HAP-1 (cell line): ENCODE results near the gene NFE2L3.
"Not testable (repeated sequence)": the region's sequence is repeated elsewhere in the genome, so short reads cannot be mapped to it uniquely, and the experiment has no call there.

Experiments used
- DNase-seq, 2 experiments: peaks; one replicate each; pipeline ENCODE4 v3.0.0-alpha.2; 2016 to 2020; ENCODE audit warnings: low spot score in 2 of 2
- H3K27me3 ChIP-seq: fragments of 250-450 bp; sonication (Bioruptor Pico); 2 replicates; pipeline ENCODE4 v1.5.1; 2020; ENCODE audit warnings: low read depth, mild to moderate bottlenecking, moderate library complexity
- H3K36me3 ChIP-seq: fragments of 250-450 bp; sonication (Bioruptor Pico); replicated peaks from 2 replicates; pipeline ENCODE4 v1.5.1; 2020; ENCODE audit warnings: mild to moderate bottlenecking
- H3K4me1 ChIP-seq: fragments of 250-450 bp; sonication (Bioruptor Pico); 2 replicates; pipeline ENCODE4 v1.5.1; 2020; ENCODE audit warnings: mild to moderate bottlenecking
- H3K4me3 ChIP-seq: fragments of 250-450 bp; sonication (Bioruptor Pico); 2 replicates; pipeline ENCODE4 v1.5.1; 2020; ENCODE audit warnings: mild to moderate bottlenecking, moderate library complexity
- H3K9me3 ChIP-seq: fragments of 250-450 bp; sonication (Bioruptor Pico); 2 replicates; pipeline ENCODE4 v1.5.1; 2020; ENCODE audit warnings: mild to moderate bottlenecking, moderate library complexity
- in situ Hi-C: fragments of 300-500 bp; cut with MboI; formaldehyde crosslinking; loops from 3 replicates; pipeline ENCODE4 v1.14.3; 2020; ENCODE audit warnings: low sequenced_read_pairs, inconsistent platforms, mixed read lengths

The NFE2L3 gene

DNA sequence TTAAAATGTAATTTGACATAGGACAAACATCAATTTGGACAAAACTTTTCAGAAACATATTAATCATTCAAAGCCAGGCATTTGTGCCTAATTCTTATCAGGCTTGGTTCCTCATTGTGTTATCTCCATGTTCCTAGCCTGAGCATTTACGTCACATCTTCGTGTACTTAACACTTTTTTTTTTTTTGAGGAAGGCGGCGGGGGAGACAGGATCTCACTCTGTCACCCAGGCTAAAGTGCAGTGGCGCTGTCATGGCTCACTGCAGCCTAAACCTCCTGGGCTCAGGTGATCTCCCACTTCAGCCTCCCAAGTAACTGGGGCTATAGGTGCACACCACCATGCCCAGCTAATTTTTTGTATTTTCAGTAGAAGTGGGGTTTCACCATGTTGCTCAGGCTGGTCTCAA, 28.8 kb downstream of the NFE2L3 start:
- in situ Hi-C loops, result loop anchor here (25.0 kb wide), 1 partner anchor 293 kb away; no protein-coding TSS in a partner anchor
- no peak for DNase-seq

DNA sequence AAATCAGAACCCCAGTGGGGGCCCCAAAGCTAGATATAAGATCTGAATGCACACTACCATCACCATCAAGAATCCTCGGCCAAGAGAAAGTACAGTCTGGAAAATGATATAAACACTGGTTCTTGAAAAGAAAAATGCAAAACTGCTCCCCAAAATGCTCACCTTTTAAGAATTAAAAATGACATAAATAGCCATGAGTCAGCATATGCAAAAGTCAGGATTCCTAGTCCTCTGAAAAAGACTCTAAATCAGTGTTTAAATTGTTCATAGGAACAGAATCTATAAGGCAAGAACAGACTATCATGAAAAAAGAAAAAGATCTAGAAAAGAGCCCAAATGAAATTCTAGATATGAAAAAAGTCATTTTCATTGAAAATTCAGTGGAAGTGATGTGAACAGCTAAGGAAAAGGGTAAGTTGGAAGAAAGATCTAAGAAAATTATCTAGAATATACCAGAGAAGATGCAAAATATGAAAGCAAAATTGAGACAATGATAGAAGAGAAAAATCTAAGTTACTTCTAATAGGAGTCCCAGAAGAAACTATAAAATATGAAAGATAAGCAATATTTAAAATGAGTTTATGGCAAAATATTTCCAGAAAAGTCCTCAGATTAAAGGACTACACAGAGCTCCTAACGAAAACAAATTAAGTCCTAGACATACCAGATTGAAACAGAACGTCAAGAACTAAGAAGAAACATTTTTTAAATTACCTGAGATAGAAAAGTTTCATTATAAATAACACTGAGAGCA, 29.7 kb downstream of the NFE2L3 start:
- no peak for DNase-seq
- Histone ChIP-seq H3K36me3 (no peaks in the 10 kb centered on the region; the same call in 1 of the 2 replicates), H3K27me3 (no peaks in the 10 kb centered on the region), H3K9me3 (no peaks in the 10 kb centered on the region), H3K4me3 (no peak overlapping the region), H3K4me1 (0 out of 2 replicates have a peak, but pooled peaks cover 2% of the 10 kb centered on the region)
- in situ Hi-C loops, result loop anchor here (25.0 kb wide), 1 partner anchor 294 kb away; no protein-coding TSS in a partner anchor

More for the DNA sequence above, 28.8 kb downstream of the NFE2L3 start:
- Histone ChIP-seq H3K4me3 (no peak overlapping the region), H3K36me3 (no peaks in the 10 kb centered on the region; the same call in 1 of the 2 replicates), H3K4me1 (0 out of 2 replicates have a peak, but pooled peaks cover 2% of the 10 kb centered on the region), H3K27me3 (no peaks in the 10 kb centered on the region), H3K9me3 (no peaks in the 10 kb centered on the region)

DNA sequence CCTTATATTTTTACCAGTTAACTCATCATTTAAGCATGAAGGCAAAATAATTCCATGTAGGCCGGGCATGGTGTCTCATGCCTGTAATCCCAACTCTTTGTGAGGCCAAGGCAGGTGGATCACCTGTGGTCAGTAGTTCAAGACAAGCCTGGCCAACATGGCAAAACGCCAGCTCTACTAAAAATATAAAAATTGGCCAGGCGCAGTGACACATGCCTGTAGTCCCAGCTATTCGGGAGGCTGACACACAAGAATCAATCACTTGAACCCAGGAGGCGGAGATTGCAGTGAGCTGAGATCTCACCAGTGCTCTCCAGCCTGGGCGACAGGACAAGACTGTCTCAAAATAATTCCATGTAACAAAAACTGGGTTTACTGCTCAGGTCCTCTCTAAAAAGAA, 30.3 kb downstream of the NFE2L3 start:
- Histone ChIP-seq H3K4me1 (0 out of 2 replicates have a peak, but pooled peaks cover 2% of the 10 kb centered on the region), H3K9me3 (no peaks in the 10 kb centered on the region), H3K36me3 (no peaks in the 10 kb centered on the region; the same call in 1 of the 2 replicates), H3K4me3 (no peak overlapping the region), H3K27me3 (no peaks in the 10 kb centered on the region)
- no peak for DNase-seq
- in situ Hi-C loops, result loop anchor here (25.0 kb wide), 1 partner anchor 295 kb away; no protein-coding TSS in a partner anchor

DNA sequence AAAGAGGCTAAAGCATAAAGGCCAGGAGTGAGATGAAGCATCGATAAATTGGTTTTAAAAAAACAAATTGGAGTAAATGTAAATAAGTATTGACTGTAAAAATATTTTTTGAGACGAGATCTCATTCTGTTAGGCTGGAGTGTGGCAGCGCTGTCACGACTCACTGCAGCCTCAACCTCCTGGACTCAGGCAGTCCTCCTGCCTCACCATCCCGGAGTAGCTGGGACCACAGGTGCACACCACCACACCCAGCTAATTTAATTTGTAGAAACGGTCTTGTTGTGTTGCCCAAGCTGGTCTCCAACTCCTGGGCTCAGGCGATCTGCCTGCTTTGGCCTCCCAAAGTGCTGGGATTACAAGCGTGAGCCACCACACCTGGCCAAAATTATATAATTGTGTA, 30.7 kb downstream of the NFE2L3 start:
- Histone ChIP-seq H3K27me3 (no peaks in the 10 kb centered on the region), H3K4me1 (0 out of 2 replicates have a peak, but pooled peaks cover 2% of the 10 kb centered on the region), H3K36me3 (no peaks in the 10 kb centered on the region; the same call in 1 of the 2 replicates), H3K9me3 (no peaks in the 10 kb centered on the region), H3K4me3 (no peak overlapping the region)
- DNase-seq, result no peak
- in situ Hi-C loops, result loop anchor here (25.0 kb wide), 1 partner anchor 295 kb away; no protein-coding TSS in a partner anchor

DNA sequence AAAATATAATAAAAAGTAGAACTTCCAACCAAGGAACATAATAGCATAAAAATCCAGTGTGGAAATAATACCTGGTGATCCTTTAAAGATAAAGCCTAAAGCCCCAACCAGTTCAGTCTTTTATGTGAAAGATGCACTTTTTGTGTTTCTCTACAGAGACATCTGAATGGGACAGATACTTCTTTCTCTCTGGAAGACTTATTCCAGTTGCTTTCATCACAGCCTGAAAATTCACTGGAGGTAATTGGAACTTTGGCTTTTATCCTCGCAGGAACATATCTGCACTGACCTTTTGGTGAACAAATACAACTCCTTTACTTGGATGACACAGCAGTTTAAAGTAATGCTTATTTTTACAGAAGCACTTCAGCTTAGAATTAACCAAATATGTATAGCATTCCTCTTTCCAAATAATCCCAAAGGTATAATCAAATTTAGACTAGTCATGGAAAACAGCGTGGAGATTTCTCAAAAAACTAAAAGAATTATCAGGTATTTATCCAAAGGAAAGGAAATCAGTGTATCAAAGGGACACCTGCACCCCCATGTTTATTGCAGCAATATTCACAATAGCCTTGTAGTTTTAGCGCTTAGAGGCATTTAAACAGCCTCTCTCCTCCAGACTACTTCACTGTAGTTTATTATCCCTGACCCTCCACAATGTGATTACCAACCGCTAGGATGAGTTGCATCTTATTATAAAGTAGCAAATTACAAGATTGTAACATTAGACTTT, 31.7 kb downstream of the NFE2L3 start:
- 0 out of 2 replicates have a peak, but pooled peaks cover 2% of the 10 kb centered on the region for H3K4me1 ChIP-seq
- DNase-seq, result no peak
- H3K36me3 ChIP-seq, result peaks cover 6% of the 10 kb centered on the region
- H3K27me3 ChIP-seq, result no peaks in the 10 kb centered on the region
- no peak overlapping the region for H3K4me3 ChIP-seq
- H3K9me3 ChIP-seq, result no peaks in the 10 kb centered on the region
- in situ Hi-C loops, result loop anchor here (25.0 kb wide), 1 partner anchor 296 kb away; no protein-coding TSS in a partner anchor

GRCh38 chr7:26184281-26185101, 32.5 kb downstream of the NFE2L3 start:
- DNase-seq, H3K27me3 ChIP-seq, H3K9me3 ChIP-seq, H3K4me3 ChIP-seq, H3K4me1 ChIP-seq: not testable (repeated sequence)
- in situ Hi-C loops, result loop anchor here (25.0 kb wide), 1 partner anchor 297 kb away; no protein-coding TSS in a partner anchor
- peaks cover 14% of the 10 kb centered on the region for H3K36me3 ChIP-seq

- Histone ChIP-seq H3K27me3 (no peaks in the 10 kb centered on the region), H3K4me1 (0 out of 2 replicates have a peak, but pooled peaks cover 2% of the 10 kb centered on the region), H3K36me3 (peaks cover 22% of the 10 kb centered on the region), H3K9me3 (no peaks in the 10 kb centered on the region), H3K4me3 (no peak overlapping the region)
- in situ Hi-C loops, result loop anchor here (25.0 kb wide), 1 partner anchor 298 kb away; no protein-coding TSS in a partner anchor
- no peak for DNase-seq
These were observed 33.3 kb downstream of the NFE2L3 start for GRCh38 chr7:26185131-26185843.

- in situ Hi-C loops, result loop anchor here (25.0 kb wide), 1 partner anchor 299 kb away; no protein-coding TSS in a partner anchor
- DNase-seq, result no peak
- no peaks in the 10 kb centered on the region for H3K27me3 ChIP-seq
- 0 out of 2 replicates have a peak, but pooled peaks cover 2% of the 10 kb centered on the region for H3K4me1 ChIP-seq
- H3K36me3 ChIP-seq, result peaks cover 27% of the 10 kb centered on the region
- no peak overlapping the region for H3K4me3 ChIP-seq
- H3K9me3 ChIP-seq, result no peaks in the 10 kb centered on the region
These were observed 33.8 kb downstream of the NFE2L3 start for GRCh38 chr7:26185844-26186180.

DNA sequence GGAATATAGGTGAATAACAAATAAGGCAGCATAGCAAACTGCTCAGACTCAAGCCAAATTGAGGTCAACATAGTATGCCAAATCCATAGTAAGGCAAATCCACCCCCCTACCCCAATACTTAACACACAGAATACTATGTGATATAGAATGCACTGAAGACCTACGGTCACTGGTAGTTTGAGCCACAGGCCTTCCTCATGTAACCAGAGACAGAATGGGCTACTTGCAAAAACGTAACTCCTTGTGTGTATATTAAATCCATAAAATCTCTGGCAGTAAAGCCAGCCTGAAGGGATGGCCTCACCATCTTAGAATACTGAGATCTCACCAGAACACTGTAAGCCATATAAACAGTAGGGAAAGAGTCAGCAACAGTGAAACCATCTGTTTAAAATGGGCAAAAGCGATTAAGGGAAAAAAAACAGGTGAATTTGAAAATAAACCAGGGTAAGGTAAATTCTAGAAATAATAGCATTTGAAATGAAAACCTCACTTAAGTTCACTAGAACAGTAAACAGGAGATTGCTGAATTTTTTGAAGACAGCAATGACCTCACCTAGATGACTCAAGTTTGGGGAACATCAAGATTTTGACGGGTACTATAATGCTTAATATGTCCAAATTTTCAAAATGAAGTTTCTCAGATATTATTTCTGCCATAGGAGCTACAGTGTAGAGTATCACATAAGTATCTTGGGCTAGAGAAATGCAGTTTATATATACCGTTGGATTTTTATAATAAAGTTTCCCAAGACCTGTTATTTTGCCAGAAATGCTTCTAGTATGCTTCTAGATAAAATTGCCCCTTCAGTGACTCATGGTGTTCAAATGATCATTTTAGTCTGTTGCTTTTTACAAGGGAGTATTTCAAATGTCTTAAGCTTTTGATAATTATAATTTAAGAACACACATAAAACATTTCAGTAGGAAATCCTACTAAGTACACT, 34.6 kb downstream of the NFE2L3 start:
- H3K4me3 ChIP-seq, result no peak overlapping the region
- H3K27me3 ChIP-seq, result no peaks in the 10 kb centered on the region
- DNase-seq, result no peak
- H3K9me3 ChIP-seq, result no peaks in the 10 kb centered on the region
- peaks cover 35% of the 10 kb centered on the region for H3K36me3 ChIP-seq
- 0 out of 2 replicates have a peak, but pooled peaks cover 2% of the 10 kb centered on the region for H3K4me1 ChIP-seq
- in situ Hi-C loops, result loop anchor here (25.0 kb wide), 1 partner anchor 299 kb away; no protein-coding TSS in a partner anchor

- no peak for DNase-seq
- Histone ChIP-seq H3K4me3 (no peak overlapping the region), H3K27me3 (no peaks in the 10 kb centered on the region), H3K36me3 (peaks cover 45% of the 10 kb centered on the region), H3K4me1 (peaks cover 2% of the 10 kb centered on the region; the same call in 1 of the 2 replicates), H3K9me3 (no peaks in the 10 kb centered on the region)
- in situ Hi-C loops, result loop anchor here (25.0 kb wide), 1 partner anchor 300 kb away; no protein-coding TSS in a partner anchor
These were observed 35.6 kb downstream of the NFE2L3 start for GRCh38 chr7:26187380-26188205.
